Measurements from ENCODE around the gene UBASH3A.

DNA sequence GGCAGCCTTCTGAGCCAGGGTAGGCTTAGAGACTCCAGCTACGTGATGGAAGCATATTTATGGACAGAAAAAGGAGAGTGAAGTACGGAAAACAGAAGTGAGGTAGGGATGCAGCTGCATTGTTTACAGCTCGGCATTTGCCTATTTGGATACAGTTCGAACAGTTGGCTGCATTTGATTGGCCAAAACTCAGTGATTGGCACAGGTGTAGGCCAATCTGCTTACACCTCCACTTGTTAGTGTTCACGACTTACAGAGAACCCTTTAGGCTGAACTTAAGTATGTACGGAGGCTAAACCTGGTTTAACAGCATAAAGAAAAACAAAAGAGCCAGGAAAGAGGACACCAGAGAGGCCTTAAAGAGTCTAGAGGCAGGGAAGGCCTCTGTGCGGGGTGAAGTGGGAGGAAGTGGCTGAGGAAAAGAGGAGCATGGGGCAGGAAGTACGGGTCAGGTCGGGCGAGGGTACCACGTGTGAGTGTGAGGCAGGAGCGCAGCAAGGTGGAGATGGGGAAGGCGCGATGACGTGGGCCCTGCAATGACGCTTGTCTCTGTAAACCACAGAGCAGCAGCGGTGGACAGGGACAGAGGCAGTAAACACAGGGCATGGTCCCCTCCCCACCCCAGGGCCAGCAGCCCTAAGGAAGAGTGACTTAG is 60.3 kb downstream of the UBASH3A start:
- TF ChIP-seq POLR2A (IDR thresholded peaks at IDR 0.05) (no peak), CTCF (IDR thresholded peaks at IDR 0.05) (no peak), POLR2AphosphoS5 (IDR thresholded peaks at IDR 0.05; ENCODE audit: insufficient read depth in 1 of 2, low read depth in 1 of 2) (no peak)
